ENCODE measurements around the gene SETSIP. TPM values are rescaled to one million over a fixed set of nuclear protein-coding genes. Genes with fewer than 3 reads are reported as not detected.
"Not testable (repeated sequence)": the region's sequence is repeated elsewhere in the genome, so short reads cannot be mapped to it uniquely, and the experiment has no call there.

SETSIP gene
- total RNA-seq, 2 experiments from 2014 or later, result 0.44 TPM; not detected in 1

GRCh38 chr1:92026806-92027205 lies 48.4 kb downstream of the SETSIP start:
- Histone ChIP-seq H3K4me3 (ENCODE audit: low read depth, low read length, poor library complexity, severe bottlenecking) (no peak overlapping the region), H4K20me1 (ENCODE audit: insufficient read depth, low read length) (no peaks in the 10 kb centered on the region), H3K27ac (ENCODE audit: low read depth, low read length, poor library complexity, severe bottlenecking) (no peak overlapping the region), H3K4me2 (ENCODE audit: low read length) (no peak overlapping the region), H3K4me1 (ENCODE audit: insufficient read depth, low read length, poor library complexity, severe bottlenecking) (no peaks in the 10 kb centered on the region), H3K9me3 (ENCODE audit: low read length) (no peaks in the 10 kb centered on the region), H3K79me2 (ENCODE audit: insufficient read depth, low read depth, low read length) (no peaks in the 10 kb centered on the region), H2AFZ (ENCODE audit: low read length) (no peak overlapping the region), H3K9me2 (ENCODE audit: insufficient read depth, low read length) (no peaks in the 10 kb centered on the region), H3K36me3 (ENCODE audit: insufficient read depth, low read length) (no peaks in the 10 kb centered on the region)
- no peak for DNase-seq (ENCODE audit: low spot score)
- no TSS peak for BruUV-seq (replicated peaks)
- TF ChIP-seq EZH2phosphoT487 (IDR thresholded peaks at IDR 0.05; ENCODE audit: borderline replicate concordance, low read depth, low read length), result no peak
- ChIA-PET CTCF (ENCODE audit: unreplicated experiment) (no interaction called here), POLR2A (no interaction called here)
- intact Hi-C loops (cut with micrococcal nuclease; ENCODE audit: unreplicated experiment), result no loop called here

DNA sequence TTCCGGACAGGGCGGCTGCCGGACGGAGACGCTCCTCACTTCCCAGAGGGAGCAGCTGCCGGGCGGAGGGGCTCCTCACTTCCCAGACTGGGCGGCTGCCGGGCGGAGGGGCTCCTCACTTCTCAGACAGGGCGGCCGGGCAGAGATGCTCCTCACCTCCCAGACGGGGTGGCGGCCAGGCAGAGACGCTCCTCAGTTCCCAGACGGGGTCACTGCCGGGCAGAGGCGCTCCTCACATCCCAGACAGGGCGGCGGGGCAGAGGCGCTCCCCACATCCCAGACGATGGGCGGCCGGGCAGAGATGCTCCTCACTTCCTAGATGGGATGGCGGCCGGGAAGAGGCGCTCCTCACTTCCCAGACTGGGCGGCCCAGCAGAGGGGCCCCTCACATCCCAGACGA lies 49.2 kb downstream of the SETSIP start:
- CTCF ChIA-PET (ENCODE audit: unreplicated experiment); POLR2A ChIA-PET: not testable (repeated sequence)

More for the DNA sequence above, 49.2 kb downstream of the SETSIP start:
- H3K36me3 ChIP-seq (ENCODE audit: insufficient read depth, low read length); H2AFZ ChIP-seq (ENCODE audit: low read length); DNase-seq (ENCODE audit: low spot score); intact Hi-C loops (cut with micrococcal nuclease; ENCODE audit: unreplicated experiment); H3K9me3 ChIP-seq (ENCODE audit: low read length); H3K9me2 ChIP-seq (ENCODE audit: insufficient read depth, low read length); H4K20me1 ChIP-seq (ENCODE audit: insufficient read depth, low read length); H3K4me3 ChIP-seq (ENCODE audit: low read depth, low read length, poor library complexity, severe bottlenecking); H3K79me2 ChIP-seq (ENCODE audit: insufficient read depth, low read depth, low read length); H3K4me2 ChIP-seq (ENCODE audit: low read length); H3K4me1 ChIP-seq (ENCODE audit: insufficient read depth, low read length, poor library complexity, severe bottlenecking); H3K27ac ChIP-seq (ENCODE audit: low read depth, low read length, poor library complexity, severe bottlenecking); BruUV-seq (replicated peaks): not testable (repeated sequence)

Other genes starting within 250 kb of the SETSIP start
- gene TGFBR3, start 189.3 kb downstream of the SETSIP start, total RNA-seq (2014; rRNA removed; shearing (Covaris generic)), result not detected in 2 replicates
- not detected in 2 replicates for gene TGFBR3, start 189.3 kb downstream of the SETSIP start, total RNA-seq (2022)
- gene BRDT, start 126.0 kb downstream of the SETSIP start, total RNA-seq (2014; rRNA removed; shearing (Covaris generic)), result not detected in 2 replicates
- not detected in 2 replicates for gene BRDT, start 126.0 kb downstream of the SETSIP start, total RNA-seq (2022)
- not detected in 2 replicates for gene EPHX4, start 45.4 kb downstream of the SETSIP start, total RNA-seq (2014; rRNA removed; shearing (Covaris generic))
- gene EPHX4, start 45.4 kb downstream of the SETSIP start, total RNA-seq (2022), result not detected in 2 replicates
- 0.28 TPM in 2 replicates for gene BTBD8, start 4.9 kb upstream of the SETSIP start, total RNA-seq (2014; rRNA removed; shearing (Covaris generic))
- 3.3 and 3.4 TPM in 2 replicates for gene BTBD8, start 4.9 kb upstream of the SETSIP start, total RNA-seq (2022)
- gene C1orf146, start 142.5 kb upstream of the SETSIP start, total RNA-seq (2014; rRNA removed; shearing (Covaris generic)), result not detected in 2 replicates
- not detected in 2 replicates for gene C1orf146, start 142.5 kb upstream of the SETSIP start, total RNA-seq (2022)
- 12.4 and 12.6 TPM in 2 replicates for gene GLMN, start 223.6 kb upstream of the SETSIP start, total RNA-seq (2014; rRNA removed; shearing (Covaris generic))
- 14.6 and 15.5 TPM in 2 replicates for gene GLMN, start 223.6 kb upstream of the SETSIP start, total RNA-seq (2022)
- 2.2 and 8.6 TPM in 2 replicates for gene RPAP2, start 223.6 kb upstream of the SETSIP start, total RNA-seq (2014; rRNA removed; shearing (Covaris generic))
- 20.8 and 21.9 TPM in 2 replicates for gene RPAP2, start 223.6 kb upstream of the SETSIP start, total RNA-seq (2022)